Neural cell (in vitro differentiated cells): ENCODE results near the gene GNAS-AS1. TPM values are rescaled to one million over a fixed set of nuclear protein-coding genes. Genes with fewer than 3 reads are reported as not detected.

Source experiments
- H2AFZ ChIP-seq: fragments of 200-600, 300-800 bp; sonication (generic), shearing (Covaris generic); 2 replicates; pipeline ENCODE4 v1.6.0; 2014; ENCODE audit warnings: low read depth, mild to moderate bottlenecking, antibody characterized with exemption, low read length, moderate library complexity
- H3F3A ChIP-seq: fragments of 200-600 bp; shearing (Covaris generic); 2 replicates; pipeline ENCODE4 v1.6.1; 2016; ENCODE audit warnings: mild to moderate bottlenecking, moderate library complexity, mixed read lengths, antibody characterized with exemption, low read length; ENCODE audit not compliant: insufficient read depth, poor library complexity, severe bottlenecking
- H3K27ac ChIP-seq: fragments of 200-600, 300-800 bp; sonication (generic), shearing (Covaris generic); 2 replicates; pipeline ENCODE4 v1.5.1; 2014; ENCODE audit warnings: mild to moderate bottlenecking, low read length, moderate library complexity
- H3K27me3 ChIP-seq: fragments of 300-800, 200-600 bp; sonication (generic), shearing (Covaris generic); 2 replicates; pipeline ENCODE4 v1.6.0; 2014; ENCODE audit warnings: mild to moderate bottlenecking, low read depth, low read length, moderate library complexity; ENCODE audit not compliant: insufficient read depth
- H3K36me3 ChIP-seq: fragments of 300-800, 200-600 bp; sonication (generic), shearing (Covaris generic); 2 replicates; pipeline ENCODE4 v1.5.1; 2014; ENCODE audit warnings: mild to moderate bottlenecking, antibody characterized with exemption, low read length, moderate library complexity; ENCODE audit not compliant: insufficient read depth
- H3K4me2 ChIP-seq: fragments of 300-800, 200-600 bp; sonication (generic), shearing (Covaris generic); 2 replicates; pipeline ENCODE4 v1.6.0; 2014; ENCODE audit warnings: mild to moderate bottlenecking, low read length
- H3K4me3 ChIP-seq: fragments of 300-800, 200-600 bp; sonication (generic), shearing (Covaris generic); 2 replicates; pipeline ENCODE4 v1.5.1; 2014; ENCODE audit warnings: mild to moderate bottlenecking, low read length, moderate library complexity
- H3K79me2 ChIP-seq: fragments of 200-600 bp; shearing (Covaris generic); replicated peaks from 2 replicates; pipeline ENCODE4 v1.6.0; 2014; ENCODE audit warnings: mild to moderate bottlenecking, low read length, moderate library complexity; ENCODE audit not compliant: insufficient read depth
- H3K9ac ChIP-seq: fragments of 300-800, 200-600 bp; sonication (generic), shearing (Covaris generic); 2 replicates; pipeline ENCODE4 v1.6.1; 2016; ENCODE audit warnings: mild to moderate bottlenecking, low read length, mixed read lengths
- H3K9me2 ChIP-seq: fragments of 200-600 bp; shearing (Covaris generic); 2 replicates; pipeline ENCODE4 v1.6.1; 2016; ENCODE audit warnings: mild to moderate bottlenecking, low read length, mixed read lengths; ENCODE audit not compliant: insufficient read depth
- H3K9me3 ChIP-seq: fragments of 200-600, 300-800 bp; sonication (generic), shearing (Covaris generic); 2 replicates; pipeline ENCODE4 v1.6.1; 2016; ENCODE audit warnings: mild to moderate bottlenecking, mixed run types, low read length, moderate library complexity, mixed read lengths
- H4K20me1 ChIP-seq: fragments of 200-600 bp; shearing (Covaris generic); 2 replicates; pipeline ENCODE4 v1.6.1; 2016; ENCODE audit warnings: mild to moderate bottlenecking, mixed run types; ENCODE audit not compliant: insufficient read depth
- EP300 ChIP-seq: fragments of 450-650 bp; conservative IDR thresholded peaks from 2 replicates; pipeline ENCODE4 v1.6.1; 2014; ENCODE audit warnings: antibody characterized with exemption, mild to moderate bottlenecking, moderate library complexity; ENCODE audit not compliant: poor library complexity, severe bottlenecking
- EZH2 ChIP-seq: fragments of 200-600, 300-800 bp; shearing (Covaris generic), sonication (generic); IDR thresholded peaks from 2 replicates; pipeline ENCODE4 v1.6.1; 2014; ENCODE audit warnings: antibody characterized with exemption, low read length, borderline replicate concordance, mild to moderate bottlenecking; ENCODE audit not compliant: insufficient read depth, poor library complexity, severe bottlenecking
- MXI1 ChIP-seq: fragments of 450-650 bp; conservative IDR thresholded peaks from 2 replicates; pipeline ENCODE4 v1.6.1; 2014; ENCODE audit warnings: antibody characterized with exemption, mild to moderate bottlenecking; ENCODE audit not compliant: poor library complexity, severe bottlenecking
- POLR2AphosphoS5 ChIP-seq: IDR thresholded peaks from 2 replicates; pipeline ENCODE4 v1.6.1; 2012
- RAD21 ChIP-seq: fragments of 450-650 bp; conservative IDR thresholded peaks from 2 replicates; pipeline ENCODE4 v1.6.1; 2014; ENCODE audit warnings: antibody characterized with exemption, mild to moderate bottlenecking, moderate library complexity
- SMC3 ChIP-seq: fragments of 450-650 bp; conservative IDR thresholded peaks from 2 replicates; pipeline ENCODE4 v1.6.1; 2014; ENCODE audit warnings: antibody characterized with exemption, mild to moderate bottlenecking, moderate library complexity; ENCODE audit not compliant: poor library complexity
- TAF1 ChIP-seq: IDR thresholded peaks from 2 replicates; pipeline ENCODE4 v1.6.1; 2012; ENCODE audit warnings: low read depth
- polyA minus RNA-seq: library from RNA; depleted of rRNA, polyadenylated mRNA; stranded (reverse); fragments of >200 nt; gene quantifications from 2 replicates; pipeline ENCODE4 v1.2.3, GENCODE V29; 2014
- polyA plus RNA-seq: library from polyadenylated mRNA; depleted of rRNA; stranded (reverse); fragments of >200 nt; gene quantifications from 2 replicates; pipeline ENCODE4 v1.2.3, GENCODE V29; 2014
- TF ChIP-seq, protein P1 (sequence below): IDR thresholded peaks from 2 replicates; pipeline ENCODE4 v1.6.1; 2012; ENCODE audit warnings: borderline replicate concordance
- TF ChIP-seq, protein P2 (sequence below): fragments of 450-650 bp; IDR thresholded peaks from 2 replicates; pipeline ENCODE4 v1.5.1; 2014; ENCODE audit warnings: antibody characterized with exemption, mild to moderate bottlenecking, moderate library complexity; ENCODE audit not compliant: poor library complexity, severe bottlenecking

The GNAS-AS1 gene
- polyA plus RNA-seq (0.64 TPM in 1 of 2 replicates, not detected in the other), polyA minus RNA-seq (0.49 and 1.3 TPM in 2 replicates)

DNA sequence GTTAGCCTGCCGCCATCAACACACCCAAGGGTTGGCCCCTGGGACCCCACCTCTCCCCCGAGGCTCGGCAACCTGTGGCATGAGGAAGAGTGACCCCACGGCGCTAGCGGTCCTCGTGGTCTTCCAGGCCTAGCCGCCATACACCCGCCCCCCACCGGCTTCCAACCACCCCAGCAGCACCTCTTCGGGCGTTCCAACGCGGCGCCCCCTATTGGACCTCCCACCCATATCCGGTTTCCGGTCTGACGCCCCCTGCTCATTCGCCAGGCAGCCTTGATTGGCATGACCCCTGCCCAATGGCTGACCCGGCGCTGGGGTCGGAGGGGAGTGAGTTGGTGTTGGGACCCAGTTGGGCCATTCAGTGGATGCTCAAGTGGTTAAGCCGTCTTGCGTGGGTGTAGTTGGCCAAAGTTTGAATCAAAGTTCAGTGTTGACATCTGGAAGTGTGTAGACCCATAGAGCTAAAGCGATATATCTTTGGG, at the start of gene GNAS-AS1:
Gene GNAS-AS1 (minus strand): TSS at position 210 of the 482 bp plus-strand sequence.
- Histone ChIP-seq H3K9me3 (peaks cover 4% of the 10 kb centered on the region), H3K9ac (peak within 1 kb of the TSS; percentile 38), H3K36me3 (no peaks in the 10 kb centered on the region), H3K4me3 (peak within 1 kb of the TSS; percentile 66), H3K27ac (no peak within 1 kb of the TSS), H3F3A (no peaks in the 10 kb centered on the region), H4K20me1 (no peaks in the 10 kb centered on the region), H3K4me2 (no peak within 1 kb of the TSS), H3K9me2 (no peaks in the 10 kb centered on the region), H3K79me2 (no peaks in the 10 kb centered on the region), H3K27me3 (peaks cover 50% of the 10 kb centered on the region), H2AFZ (no peak within 1 kb of the TSS)
- TF ChIP-seq, protein P1, sequence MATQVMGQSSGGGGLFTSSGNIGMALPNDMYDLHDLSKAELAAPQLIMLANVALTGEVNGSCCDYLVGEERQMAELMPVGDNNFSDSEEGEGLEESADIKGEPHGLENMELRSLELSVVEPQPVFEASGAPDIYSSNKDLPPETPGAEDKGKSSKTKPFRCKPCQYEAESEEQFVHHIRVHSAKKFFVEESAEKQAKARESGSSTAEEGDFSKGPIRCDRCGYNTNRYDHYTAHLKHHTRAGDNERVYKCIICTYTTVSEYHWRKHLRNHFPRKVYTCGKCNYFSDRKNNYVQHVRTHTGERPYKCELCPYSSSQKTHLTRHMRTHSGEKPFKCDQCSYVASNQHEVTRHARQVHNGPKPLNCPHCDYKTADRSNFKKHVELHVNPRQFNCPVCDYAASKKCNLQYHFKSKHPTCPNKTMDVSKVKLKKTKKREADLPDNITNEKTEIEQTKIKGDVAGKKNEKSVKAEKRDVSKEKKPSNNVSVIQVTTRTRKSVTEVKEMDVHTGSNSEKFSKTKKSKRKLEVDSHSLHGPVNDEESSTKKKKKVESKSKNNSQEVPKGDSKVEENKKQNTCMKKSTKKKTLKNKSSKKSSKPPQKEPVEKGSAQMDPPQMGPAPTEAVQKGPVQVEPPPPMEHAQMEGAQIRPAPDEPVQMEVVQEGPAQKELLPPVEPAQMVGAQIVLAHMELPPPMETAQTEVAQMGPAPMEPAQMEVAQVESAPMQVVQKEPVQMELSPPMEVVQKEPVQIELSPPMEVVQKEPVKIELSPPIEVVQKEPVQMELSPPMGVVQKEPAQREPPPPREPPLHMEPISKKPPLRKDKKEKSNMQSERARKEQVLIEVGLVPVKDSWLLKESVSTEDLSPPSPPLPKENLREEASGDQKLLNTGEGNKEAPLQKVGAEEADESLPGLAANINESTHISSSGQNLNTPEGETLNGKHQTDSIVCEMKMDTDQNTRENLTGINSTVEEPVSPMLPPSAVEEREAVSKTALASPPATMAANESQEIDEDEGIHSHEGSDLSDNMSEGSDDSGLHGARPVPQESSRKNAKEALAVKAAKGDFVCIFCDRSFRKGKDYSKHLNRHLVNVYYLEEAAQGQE = no peak
- TF ChIP-seq TAF1 = no peak
- no peak for TF ChIP-seq EP300
- no peak for TF ChIP-seq EZH2
- TF ChIP-seq SMC3 = no peak
- no peak for TF ChIP-seq RAD21

DNA sequence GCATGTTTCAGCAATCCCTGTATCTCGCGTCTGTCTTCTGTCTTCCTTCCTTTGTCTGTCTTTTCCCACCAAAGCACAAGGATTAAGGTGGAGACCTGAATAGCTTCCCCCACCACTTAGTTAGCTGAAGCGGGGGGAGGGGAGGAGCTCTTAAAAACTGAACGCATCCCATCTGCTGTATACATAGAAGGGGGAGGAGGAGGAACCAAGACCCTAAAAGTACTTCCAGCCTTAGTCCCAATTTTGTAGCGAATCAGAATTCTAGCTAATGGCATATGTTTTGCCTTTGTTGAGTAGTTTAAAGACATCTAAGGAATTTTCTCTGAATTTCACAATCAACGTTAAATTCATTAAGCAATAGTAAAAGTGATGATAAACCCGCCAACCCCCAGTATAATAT, 49.7 kb upstream of the GNAS-AS1 start:
- H3F3A ChIP-seq = no peaks in the 10 kb centered on the region
- no peak overlapping the region for H3K4me3 ChIP-seq
- H3K79me2 ChIP-seq = peaks cover 97% of the 10 kb centered on the region
- H3K9ac ChIP-seq = no peak overlapping the region
- H4K20me1 ChIP-seq = peaks cover 3% of the 10 kb centered on the region
- no peak overlapping the region for H3K4me2 ChIP-seq
- H2AFZ ChIP-seq = no peak overlapping the region
- H3K9me2 ChIP-seq = no peaks in the 10 kb centered on the region
- H3K27me3 ChIP-seq = no peaks in the 10 kb centered on the region
- no peak overlapping the region for H3K27ac ChIP-seq
- H3K36me3 ChIP-seq = peaks cover 5% of the 10 kb centered on the region
- TF ChIP-seq, protein P2, sequence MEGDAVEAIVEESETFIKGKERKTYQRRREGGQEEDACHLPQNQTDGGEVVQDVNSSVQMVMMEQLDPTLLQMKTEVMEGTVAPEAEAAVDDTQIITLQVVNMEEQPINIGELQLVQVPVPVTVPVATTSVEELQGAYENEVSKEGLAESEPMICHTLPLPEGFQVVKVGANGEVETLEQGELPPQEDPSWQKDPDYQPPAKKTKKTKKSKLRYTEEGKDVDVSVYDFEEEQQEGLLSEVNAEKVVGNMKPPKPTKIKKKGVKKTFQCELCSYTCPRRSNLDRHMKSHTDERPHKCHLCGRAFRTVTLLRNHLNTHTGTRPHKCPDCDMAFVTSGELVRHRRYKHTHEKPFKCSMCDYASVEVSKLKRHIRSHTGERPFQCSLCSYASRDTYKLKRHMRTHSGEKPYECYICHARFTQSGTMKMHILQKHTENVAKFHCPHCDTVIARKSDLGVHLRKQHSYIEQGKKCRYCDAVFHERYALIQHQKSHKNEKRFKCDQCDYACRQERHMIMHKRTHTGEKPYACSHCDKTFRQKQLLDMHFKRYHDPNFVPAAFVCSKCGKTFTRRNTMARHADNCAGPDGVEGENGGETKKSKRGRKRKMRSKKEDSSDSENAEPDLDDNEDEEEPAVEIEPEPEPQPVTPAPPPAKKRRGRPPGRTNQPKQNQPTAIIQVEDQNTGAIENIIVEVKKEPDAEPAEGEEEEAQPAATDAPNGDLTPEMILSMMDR = no peak
- no peak for TF ChIP-seq EP300
- no peak for TF ChIP-seq MXI1
- TF ChIP-seq TAF1 = no peak
- TF ChIP-seq POLR2AphosphoS5 = no peak
- TF ChIP-seq, protein P1 = no peak
- no peak for TF ChIP-seq RAD21
- no peak for TF ChIP-seq SMC3
- no peak for TF ChIP-seq EZH2
- no peaks in the 10 kb centered on the region for H3K9me3 ChIP-seq
